ENCODE data around the gene MATN4. TPM values are rescaled to one million over a fixed set of nuclear protein-coding genes. Genes with fewer than 3 reads are reported as not detected.

MATN4 gene
- total RNA-seq, 3 donors from 2014 or later (not counting 1 experiment from before 2014, with no cell fraction given): not detected

GRCh38 chr20:45288860-45289259 lies 19.2 kb downstream of the MATN4 start:
- H3K4me3 Mint-ChIP-seq: no peak overlapping the region
- 85% methylated on average over 5 of the region's 5 CpGs for WGBS (ENCODE audit: insufficient coverage)
- no peaks in the 10 kb centered on the region for H3K36me3 Mint-ChIP-seq
- H3K9me3 ChIP-seq (ENCODE audit: control insufficient read depth, insufficient read depth, low read length): no peaks in the 10 kb centered on the region
- intact Hi-C loops (cut with micrococcal nuclease): no loop called here
- H3K27ac ChIP-seq (ENCODE audit: low read length): no peak overlapping the region
- H3K27me3 Mint-ChIP-seq (ENCODE audit: low read depth in 2 of 2): peaks cover 27 to 38% of the 10 kb centered on the region in 2 donors
- ATAC-seq (no peak), DNase-seq (no peak)
- H3K27ac Mint-ChIP-seq: no peak overlapping the region
- no peak for TF ChIP-seq CTCF (IDR thresholded peaks at IDR 0.05)
- H3K27me3 ChIP-seq (ENCODE audit: control insufficient read depth, insufficient read depth, low read length): peaks cover 7% of the 10 kb centered on the region
- peaks cover 11 to 22% of the 10 kb centered on the region in 2 donors for H3K4me1 Mint-ChIP-seq
- no peaks in the 10 kb centered on the region for H3K36me3 ChIP-seq (ENCODE audit: control insufficient read depth, insufficient read depth, low read length)
- no peak overlapping the region for H3K4me3 ChIP-seq (ENCODE audit: low read length)
- peaks cover 9% of the 10 kb centered on the region for H3K4me1 ChIP-seq (ENCODE audit: control insufficient read depth, insufficient read depth, low read length)
- no peaks in the 10 kb centered on the region for H3K9me3 Mint-ChIP-seq

GRCh38 chr20:45288376-45288775 lies 19.7 kb downstream of the MATN4 start:
- Histone ChIP-seq H3K36me3 (ENCODE audit: control insufficient read depth, insufficient read depth, low read length) (no peaks in the 10 kb centered on the region), H3K27me3 (ENCODE audit: control insufficient read depth, insufficient read depth, low read length) (peaks cover 7% of the 10 kb centered on the region), H3K9me3 (ENCODE audit: control insufficient read depth, insufficient read depth, low read length) (no peaks in the 10 kb centered on the region), H3K4me1 (ENCODE audit: control insufficient read depth, insufficient read depth, low read length) (peaks cover 4% of the 10 kb centered on the region), H3K27ac (ENCODE audit: low read length) (no peak overlapping the region), H3K4me3 (ENCODE audit: low read length) (no peak overlapping the region)
- no peak for ATAC-seq
- intact Hi-C loops (cut with micrococcal nuclease): no loop called here
- no peaks in the 10 kb centered on the region for H3K36me3 Mint-ChIP-seq
- WGBS (ENCODE audit: insufficient coverage): 81% methylated on average over 4 of the region's 4 CpGs
- peaks cover 25 to 40% of the 10 kb centered on the region in 2 donors for H3K27me3 Mint-ChIP-seq (ENCODE audit: low read depth in 2 of 2)
- TF ChIP-seq CTCF (IDR thresholded peaks at IDR 0.05): no peak
- no peaks in the 10 kb centered on the region for H3K9me3 Mint-ChIP-seq
- H3K4me1 Mint-ChIP-seq: peaks cover 10 to 18% of the 10 kb centered on the region in 2 donors
- H3K4me3 Mint-ChIP-seq: no peak overlapping the region
- H3K27ac Mint-ChIP-seq: no peak overlapping the region
- no peak for DNase-seq

GRCh38 chr20:45283551-45284057 lies 24.5 kb downstream of the MATN4 start:
- H3K9me3 ChIP-seq (ENCODE audit: control insufficient read depth, insufficient read depth, low read length): no peaks in the 10 kb centered on the region
- no peaks in the 10 kb centered on the region for H3K36me3 ChIP-seq (ENCODE audit: control insufficient read depth, insufficient read depth, low read length)
- no peak overlapping the region for H3K4me3 ChIP-seq (ENCODE audit: low read length)
- no peak overlapping the region for H3K27ac Mint-ChIP-seq
- no peaks in the 10 kb centered on the region for H3K27me3 ChIP-seq (ENCODE audit: control insufficient read depth, insufficient read depth, low read length)
- intact Hi-C loops (cut with micrococcal nuclease): no loop called here
- H3K9me3 Mint-ChIP-seq: no peaks in the 10 kb centered on the region
- no peak overlapping the region for H3K27ac ChIP-seq (ENCODE audit: low read length)
- 57% methylated on average over 4 of the region's 4 CpGs for WGBS (ENCODE audit: insufficient coverage)
- DNase-seq (no peak), ATAC-seq (no peak)
- H3K36me3 Mint-ChIP-seq: no peaks in the 10 kb centered on the region
- no peak for TF ChIP-seq CTCF (IDR thresholded peaks at IDR 0.05)
- H3K4me3 Mint-ChIP-seq: no peak overlapping the region
- H3K27me3 Mint-ChIP-seq (ENCODE audit: low read depth in 2 of 2): peaks cover 25 to 29% of the 10 kb centered on the region in 2 donors
- no peaks in the 10 kb centered on the region for H3K4me1 ChIP-seq (ENCODE audit: control insufficient read depth, insufficient read depth, low read length)
- no peaks in the 10 kb centered on the region for H3K4me1 Mint-ChIP-seq
